ENCODE measurements around the gene E2F4. TPM values are rescaled to one million over a fixed set of nuclear protein-coding genes. Genes with fewer than 3 reads are reported as not detected.
A peak's percentile ranks its signal among the peaks of the same experiment; 100 is the strongest.

The E2F4 gene
- total RNA-seq, 1 experiment from 2014 or later: 96.0 TPM

DNA sequence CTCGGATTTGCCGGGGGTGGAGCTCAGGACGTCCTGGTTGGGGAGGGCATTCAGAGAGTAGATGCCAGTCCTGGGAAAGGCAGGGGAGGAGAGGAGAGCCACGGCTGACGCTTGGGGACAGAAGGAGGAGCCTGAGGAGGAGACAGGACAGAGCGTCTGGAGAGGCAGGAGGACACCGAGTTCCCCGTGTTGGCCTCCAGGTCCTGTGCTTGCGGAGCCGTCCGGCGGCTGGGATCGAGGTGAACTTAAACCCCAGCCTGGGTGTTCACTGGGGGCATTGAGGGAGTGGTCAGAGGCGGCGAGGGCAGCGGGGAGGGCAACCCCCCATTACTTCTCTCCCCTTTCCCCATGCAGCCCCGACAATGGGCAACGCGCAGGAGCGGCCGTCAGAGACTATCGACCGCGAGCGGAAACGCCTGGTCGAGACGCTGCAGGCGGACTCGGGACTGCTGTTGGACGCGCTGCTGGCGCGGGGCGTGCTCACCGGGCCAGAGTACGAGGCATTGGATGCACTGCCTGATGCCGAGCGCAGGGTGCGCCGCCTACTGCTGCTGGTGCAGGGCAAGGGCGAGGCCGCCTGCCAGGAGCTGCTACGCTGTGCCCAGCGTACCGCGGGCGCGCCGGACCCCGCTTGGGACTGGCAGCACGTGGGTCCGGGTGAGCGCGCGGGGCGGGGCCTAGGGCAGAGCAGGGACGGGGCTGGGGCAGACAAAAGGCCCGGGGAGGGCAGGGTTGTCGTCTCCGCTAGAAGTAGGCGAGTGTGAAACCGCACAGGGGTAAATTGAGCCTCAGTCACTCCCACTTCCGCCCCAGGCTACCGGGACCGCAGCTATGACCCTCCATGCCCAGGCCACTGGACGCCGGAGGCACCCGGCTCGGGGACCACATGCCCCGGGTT, 17.9 kb upstream of the E2F4 start:
- intact Hi-C loops (cut with micrococcal nuclease; ENCODE audit: unreplicated experiment): no loop called here
- Histone ChIP-seq H3K4me1 (ENCODE audit: insufficient read depth, low read length, poor library complexity, severe bottlenecking) (peaks cover 36% of the 10 kb centered on the region), H3K4me3 (ENCODE audit: low read depth, low read length, poor library complexity, severe bottlenecking) (peak overlapping the region; percentile 47), H3K9me3 (ENCODE audit: low read depth, low read length, poor library complexity, severe bottlenecking) (no peaks in the 10 kb centered on the region), H3K27me3 (replicated peaks; ENCODE audit: insufficient read depth, low read depth, low read length, poor library complexity) (no peaks in the 10 kb centered on the region), H3K36me3 (ENCODE audit: insufficient read depth, low read length, poor library complexity, severe bottlenecking) (no peaks in the 10 kb centered on the region), H3K27ac (ENCODE audit: low read depth, low read length, poor library complexity, severe bottlenecking) (peak overlapping the region; percentile 61)
- TF ChIP-seq EZH2 (IDR thresholded peaks at IDR 0.05; ENCODE audit: borderline replicate concordance, low read depth, low read length, poor library complexity, severe bottlenecking): no peak
- TF ChIP-seq CTCF (conservative IDR thresholded peaks at IDR 0.05; ENCODE audit: low read depth, low read length): no peak; the same call in 1 of the 2 replicates
- no TSS peak for BruUV-seq (replicated peaks)
- DNase-seq (ENCODE audit: low spot score): peak; percentile 87
- POLR2A ChIA-PET (ENCODE audit: low non-redundant PET): interaction anchor here (0.7 kb wide), 1 partner anchor 52 kb away, joined by 3 read pairs; no protein-coding TSS in a partner anchor
- CTCF ChIA-PET: interaction anchor here (0.6 to 0.9 kb wide), 2 partner anchors 19 to 226 kb away, joined by 3 read pairs; no protein-coding TSS in a partner anchor

- no peak for DNase-seq (ENCODE audit: low spot score)
Observed at GRCh38 chr16:67174706-67175231, 17.2 kb upstream of the E2F4 start.

GRCh38 chr16:67176662-67177061, 15.3 kb upstream of the E2F4 start:
- H3K4me1 ChIP-seq (ENCODE audit: insufficient read depth, low read length, poor library complexity, severe bottlenecking): peaks cover 22% of the 10 kb centered on the region
- intact Hi-C loops (cut with micrococcal nuclease; ENCODE audit: unreplicated experiment): no loop called here
- BruUV-seq (replicated peaks): no TSS peak
- H3K36me3 ChIP-seq (ENCODE audit: insufficient read depth, low read length, poor library complexity, severe bottlenecking): no peaks in the 10 kb centered on the region
- CTCF ChIA-PET: interaction anchor here (0.7 to 1.2 kb wide), 2 partner anchors 8 to 159 kb away, joined by 3 read pairs; no protein-coding TSS in a partner anchor
- TF ChIP-seq EZH2 (IDR thresholded peaks at IDR 0.05; ENCODE audit: borderline replicate concordance, low read depth, low read length, poor library complexity, severe bottlenecking) (no peak), CTCF (conservative IDR thresholded peaks at IDR 0.05; ENCODE audit: low read depth, low read length) (no peak)
- no peaks in the 10 kb centered on the region for H3K27me3 ChIP-seq (replicated peaks; ENCODE audit: insufficient read depth, low read depth, low read length, poor library complexity)
- no peak overlapping the region for H3K4me3 ChIP-seq (ENCODE audit: low read depth, low read length, poor library complexity, severe bottlenecking)
- DNase-seq (ENCODE audit: low spot score): no peak
- no peak overlapping the region for H3K27ac ChIP-seq (ENCODE audit: low read depth, low read length, poor library complexity, severe bottlenecking)
- no peaks in the 10 kb centered on the region for H3K9me3 ChIP-seq (ENCODE audit: low read depth, low read length, poor library complexity, severe bottlenecking)
- POLR2A ChIA-PET (ENCODE audit: low non-redundant PET): no interaction called here

More at GRCh38 chr16:67174706-67175231, 17.2 kb upstream of the E2F4 start:
- CTCF ChIA-PET: interaction anchor here (0.6 to 1.0 kb wide), 3 partner anchors 10 to 225 kb away, joined by 3 to 5 read pairs (median 3); partner anchors contain the start of genes FBXL8 and TRADD
- no peaks in the 10 kb centered on the region for H3K9me3 ChIP-seq (ENCODE audit: low read depth, low read length, poor library complexity, severe bottlenecking)
- peaks cover 32% of the 10 kb centered on the region for H3K4me1 ChIP-seq (ENCODE audit: insufficient read depth, low read length, poor library complexity, severe bottlenecking)
- H3K27me3 ChIP-seq (replicated peaks; ENCODE audit: insufficient read depth, low read depth, low read length, poor library complexity): no peaks in the 10 kb centered on the region
- POLR2A ChIA-PET (ENCODE audit: low non-redundant PET): no interaction called here
- no TSS peak for BruUV-seq (replicated peaks)
- intact Hi-C loops (cut with micrococcal nuclease; ENCODE audit: unreplicated experiment): no loop called here
- no peaks in the 10 kb centered on the region for H3K36me3 ChIP-seq (ENCODE audit: insufficient read depth, low read length, poor library complexity, severe bottlenecking)
- H3K27ac ChIP-seq (ENCODE audit: low read depth, low read length, poor library complexity, severe bottlenecking): peak overlapping the region; percentile 61
- H3K4me3 ChIP-seq (ENCODE audit: low read depth, low read length, poor library complexity, severe bottlenecking): peak overlapping the region; percentile 47
- no peak for TF ChIP-seq EZH2 (IDR thresholded peaks at IDR 0.05; ENCODE audit: borderline replicate concordance, low read depth, low read length, poor library complexity, severe bottlenecking)
- no peak for TF ChIP-seq CTCF (conservative IDR thresholded peaks at IDR 0.05; ENCODE audit: low read depth, low read length)

Data from A673 (cell line).